Activated CD4-positive, alpha-beta T cell treated with anti-CD3 and anti-CD28 coated beads, Interleukin-2, amount 50 U/mL, for 1 hour (primary cell): ENCODE data around the gene INKA2.

Experiments used
- DNase-seq: peaks from one replicate; pipeline ENCODE4 v3.0.0-alpha.2; 2020

INKA2 gene

GRCh38 chr1:111695801-111696200 lies 43.4 kb downstream of the INKA2 start:
- DNase-seq: no peak

GRCh38 chr1:111691886-111692285 lies 47.3 kb downstream of the INKA2 start:
- no peak for DNase-seq

GRCh38 chr1:111690306-111690617 lies 48.9 kb downstream of the INKA2 start:
- no peak for DNase-seq
